GM12801 (cell line): ENCODE measurements around the gene LIX1.

Source experiments
- TF ChIP-seq, protein P1 (sequence below): IDR thresholded peaks from one replicate; pipeline ENCODE4 v1.5.1; 2011; ENCODE audit warnings: control low read depth; ENCODE audit not compliant: insufficient read length; ENCODE audit errors: extremely low read depth

The LIX1 gene

DNA sequence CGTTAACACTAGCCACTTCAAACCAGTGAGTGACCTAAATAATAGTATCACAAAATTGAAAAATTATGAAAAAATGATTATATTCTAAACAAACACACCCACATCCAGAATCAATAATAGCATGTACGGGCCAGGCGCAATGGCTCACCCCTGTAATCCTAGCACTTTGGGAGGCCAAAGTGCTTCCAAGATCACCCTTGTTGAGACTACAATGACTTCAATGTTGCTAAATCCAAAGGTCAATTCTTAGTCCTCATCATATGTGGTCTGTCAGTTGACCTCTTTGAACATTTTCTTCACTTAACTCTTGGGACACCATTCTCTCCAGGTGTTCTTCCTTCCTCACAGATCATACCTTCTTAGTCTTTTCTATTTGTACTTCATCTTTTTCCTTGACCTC is 29.3 kb upstream of the LIX1 start:
- TF ChIP-seq, protein P1, sequence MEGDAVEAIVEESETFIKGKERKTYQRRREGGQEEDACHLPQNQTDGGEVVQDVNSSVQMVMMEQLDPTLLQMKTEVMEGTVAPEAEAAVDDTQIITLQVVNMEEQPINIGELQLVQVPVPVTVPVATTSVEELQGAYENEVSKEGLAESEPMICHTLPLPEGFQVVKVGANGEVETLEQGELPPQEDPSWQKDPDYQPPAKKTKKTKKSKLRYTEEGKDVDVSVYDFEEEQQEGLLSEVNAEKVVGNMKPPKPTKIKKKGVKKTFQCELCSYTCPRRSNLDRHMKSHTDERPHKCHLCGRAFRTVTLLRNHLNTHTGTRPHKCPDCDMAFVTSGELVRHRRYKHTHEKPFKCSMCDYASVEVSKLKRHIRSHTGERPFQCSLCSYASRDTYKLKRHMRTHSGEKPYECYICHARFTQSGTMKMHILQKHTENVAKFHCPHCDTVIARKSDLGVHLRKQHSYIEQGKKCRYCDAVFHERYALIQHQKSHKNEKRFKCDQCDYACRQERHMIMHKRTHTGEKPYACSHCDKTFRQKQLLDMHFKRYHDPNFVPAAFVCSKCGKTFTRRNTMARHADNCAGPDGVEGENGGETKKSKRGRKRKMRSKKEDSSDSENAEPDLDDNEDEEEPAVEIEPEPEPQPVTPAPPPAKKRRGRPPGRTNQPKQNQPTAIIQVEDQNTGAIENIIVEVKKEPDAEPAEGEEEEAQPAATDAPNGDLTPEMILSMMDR: no peak

DNA sequence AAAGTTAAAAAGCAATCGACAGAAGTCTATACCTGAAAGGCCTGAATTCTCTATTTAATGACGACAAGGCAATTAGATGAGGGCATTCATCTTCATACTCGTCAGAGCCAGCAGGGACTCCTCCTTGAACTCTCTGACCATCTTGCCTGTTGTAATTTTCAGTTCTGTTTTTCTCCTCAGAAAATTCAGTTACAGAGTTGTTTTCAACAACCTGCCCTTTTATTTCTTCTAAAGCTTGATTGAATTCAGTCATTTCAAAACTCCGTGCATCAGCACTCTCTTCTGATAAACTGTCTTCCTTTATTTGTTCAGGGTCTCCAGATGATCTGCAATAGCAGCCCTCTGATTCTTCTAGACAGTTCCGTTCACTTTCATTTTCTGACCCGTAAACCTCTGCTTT is 25.0 kb upstream of the LIX1 start:
- TF ChIP-seq, protein P1: no peak

DNA sequence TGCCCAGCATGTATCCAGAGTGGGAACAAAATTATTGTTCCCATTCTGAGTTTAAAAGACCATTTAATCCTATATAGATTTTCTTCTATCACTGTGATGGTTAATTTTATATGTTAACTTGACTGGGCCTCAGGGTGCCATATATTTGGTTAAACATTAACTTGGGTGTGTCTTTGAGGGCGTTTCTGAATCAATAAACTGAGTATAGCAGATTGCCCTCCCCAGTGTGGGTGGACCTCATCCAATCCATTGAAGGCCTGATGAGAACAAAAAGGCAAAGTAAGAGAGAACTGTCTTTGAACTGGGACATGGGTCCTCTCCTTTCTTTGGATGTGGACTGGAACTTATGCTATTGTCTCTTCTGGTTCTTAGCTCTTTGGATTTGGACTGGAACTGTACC is 23.3 kb upstream of the LIX1 start:
- TF ChIP-seq, protein P1: no peak

DNA sequence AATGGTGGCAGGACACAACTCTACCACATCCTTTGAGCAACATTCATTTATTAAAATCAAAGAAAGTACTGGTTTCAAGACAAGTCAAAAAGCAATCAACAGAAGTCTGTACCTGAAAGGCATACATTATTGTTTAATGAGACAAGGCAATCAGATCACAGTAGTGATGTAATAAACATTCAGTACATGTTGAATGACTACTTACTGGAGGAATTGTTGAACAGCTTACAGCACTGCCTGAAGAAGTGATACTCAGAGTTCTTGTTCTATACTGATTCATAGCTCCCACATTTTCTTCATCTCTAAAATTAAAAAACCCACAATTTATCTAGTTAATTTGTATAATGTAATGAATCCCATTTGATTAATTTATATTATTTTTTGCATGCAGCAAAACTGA is 22.4 kb upstream of the LIX1 start:
- TF ChIP-seq, protein P1: no peak

DNA sequence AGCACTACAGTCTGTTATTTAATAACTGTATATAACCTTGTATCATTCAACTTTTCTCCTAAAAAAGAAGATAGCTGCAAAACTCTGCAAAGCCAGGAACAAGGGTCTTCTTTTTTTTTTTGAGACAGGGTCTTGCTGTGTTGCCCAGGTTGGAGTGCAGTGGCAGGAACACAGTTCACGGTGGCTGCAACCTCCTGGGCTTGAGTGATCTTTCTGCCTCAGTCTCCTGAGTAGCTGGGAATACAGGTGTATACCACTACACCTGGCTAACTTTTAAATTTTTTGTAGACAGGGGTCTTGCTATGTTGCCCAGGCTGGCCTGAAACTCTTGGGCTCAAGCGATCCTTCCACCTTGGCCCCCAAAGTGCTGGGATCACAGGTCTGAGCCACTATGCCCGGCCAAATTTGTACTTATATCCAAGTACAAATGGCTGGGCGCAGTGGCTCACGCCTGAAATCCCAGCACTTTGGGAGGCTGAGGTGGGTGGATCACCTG is 21.4 kb upstream of the LIX1 start:
- TF ChIP-seq, protein P1: no peak

DNA sequence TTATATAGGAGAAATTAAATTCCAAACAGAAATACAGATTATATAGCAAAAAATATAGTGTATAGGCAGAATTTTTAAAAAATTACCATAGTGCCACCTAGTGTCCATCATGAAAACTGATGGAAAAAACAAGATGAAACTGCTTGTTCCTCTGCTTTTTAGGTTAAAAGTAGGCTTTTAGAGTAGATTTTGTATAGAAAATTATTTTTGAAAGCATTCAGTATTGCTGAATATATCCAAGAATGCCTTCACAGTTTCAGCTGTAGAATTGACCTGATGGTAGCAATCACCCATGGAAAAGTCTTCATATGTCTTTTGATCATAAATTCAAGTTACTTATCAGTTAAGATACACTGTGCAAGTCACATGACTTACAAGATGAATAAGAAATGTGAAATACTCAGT is 21.0 kb upstream of the LIX1 start:
- TF ChIP-seq, protein P1: no peak

DNA sequence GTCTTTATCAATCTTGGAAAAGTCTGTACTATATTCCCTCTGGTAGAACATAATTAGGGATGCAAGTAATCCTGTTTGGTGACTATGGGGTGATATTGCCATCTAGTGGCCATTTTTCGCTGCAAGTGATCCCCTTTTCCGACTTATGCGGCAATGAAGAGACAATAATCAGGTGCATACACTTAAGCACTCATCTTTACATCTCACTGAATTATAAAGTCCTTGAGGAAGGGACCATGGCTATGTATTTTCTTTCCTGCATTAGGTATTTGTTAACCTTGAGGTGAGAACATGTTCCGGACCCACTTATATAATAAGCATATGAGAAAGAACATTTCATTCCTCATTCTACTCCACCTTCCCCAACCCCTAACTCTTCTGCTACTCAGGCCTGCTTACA is 19.6 kb upstream of the LIX1 start:
- TF ChIP-seq, protein P1: no peak

DNA sequence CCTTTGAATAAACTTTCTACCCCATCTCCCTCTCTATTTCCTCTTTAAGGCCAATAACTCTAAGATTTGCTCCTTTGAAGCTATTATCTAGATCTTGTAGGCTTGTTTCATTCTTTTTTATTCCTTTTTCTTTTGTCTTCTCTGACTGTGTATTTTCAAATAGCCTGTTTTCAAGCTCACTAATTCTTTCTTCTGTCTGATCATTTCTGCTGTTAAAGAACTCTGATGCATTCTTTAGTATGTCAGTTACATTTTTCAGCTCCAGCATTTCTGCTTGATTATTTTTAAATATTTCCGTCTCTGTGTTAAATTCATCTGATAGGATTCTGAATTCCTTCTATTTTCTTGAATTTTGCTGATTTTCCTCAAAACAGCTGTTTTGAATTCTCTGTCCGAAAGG is 15.3 kb upstream of the LIX1 start:
- TF ChIP-seq, protein P1: no peak
